Sigmoid colon (tissue), 4 donors: Measurements from ENCODE around the gene MEGF11.

Experiments
- POLR2A ChIP-seq, 2 donors: fragments of 450-650 bp; IDR thresholded peaks; one replicate each; pipeline ENCODE4 v1.6.1; 2016; ENCODE audit warnings: antibody characterized with exemption in 2 of 2, mild to moderate bottlenecking in 2 of 2, moderate library complexity in 2 of 2
- POLR2AphosphoS5 ChIP-seq, 4 donors: sonication (generic); formaldehyde crosslinking; IDR thresholded peaks; one replicate each; pipeline ENCODE4 v1.6.1; 2017; ENCODE audit warnings: antibody characterized with exemption in 4 of 4
- TF ChIP-seq, protein P1 (sequence below), 4 experiments: fragments of 450-650 bp in 3 of 4; fragments of 200-600 bp in 1 of 4; IDR thresholded peaks; one replicate each; pipeline ENCODE4 v1.5.1; 2016 to 2019; ENCODE audit warnings: antibody characterized with exemption in 4 of 4, mild to moderate bottlenecking in 3 of 4, moderate library complexity in 2 of 4

DNA sequence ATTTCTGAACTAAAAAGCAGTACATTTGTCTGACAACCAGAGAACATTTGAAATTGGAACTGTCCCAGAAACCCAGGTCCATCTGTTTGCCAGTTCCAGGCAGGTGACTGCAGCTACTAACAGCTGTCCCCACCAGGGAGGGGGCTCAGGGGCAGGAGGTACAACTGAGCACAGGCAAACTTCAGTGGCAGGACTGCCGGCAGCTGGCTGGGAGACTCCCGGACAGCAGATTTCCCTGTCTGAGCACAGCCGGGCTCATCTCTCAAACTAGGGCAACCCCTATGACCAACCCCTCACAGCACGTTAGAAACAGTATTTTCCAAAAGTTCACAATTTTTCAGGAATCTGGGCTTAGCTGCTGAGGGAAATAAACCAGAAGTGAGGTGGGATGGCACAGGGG is 88.8 kb downstream of the MEGF11 start:
- TF ChIP-seq, protein P1, sequence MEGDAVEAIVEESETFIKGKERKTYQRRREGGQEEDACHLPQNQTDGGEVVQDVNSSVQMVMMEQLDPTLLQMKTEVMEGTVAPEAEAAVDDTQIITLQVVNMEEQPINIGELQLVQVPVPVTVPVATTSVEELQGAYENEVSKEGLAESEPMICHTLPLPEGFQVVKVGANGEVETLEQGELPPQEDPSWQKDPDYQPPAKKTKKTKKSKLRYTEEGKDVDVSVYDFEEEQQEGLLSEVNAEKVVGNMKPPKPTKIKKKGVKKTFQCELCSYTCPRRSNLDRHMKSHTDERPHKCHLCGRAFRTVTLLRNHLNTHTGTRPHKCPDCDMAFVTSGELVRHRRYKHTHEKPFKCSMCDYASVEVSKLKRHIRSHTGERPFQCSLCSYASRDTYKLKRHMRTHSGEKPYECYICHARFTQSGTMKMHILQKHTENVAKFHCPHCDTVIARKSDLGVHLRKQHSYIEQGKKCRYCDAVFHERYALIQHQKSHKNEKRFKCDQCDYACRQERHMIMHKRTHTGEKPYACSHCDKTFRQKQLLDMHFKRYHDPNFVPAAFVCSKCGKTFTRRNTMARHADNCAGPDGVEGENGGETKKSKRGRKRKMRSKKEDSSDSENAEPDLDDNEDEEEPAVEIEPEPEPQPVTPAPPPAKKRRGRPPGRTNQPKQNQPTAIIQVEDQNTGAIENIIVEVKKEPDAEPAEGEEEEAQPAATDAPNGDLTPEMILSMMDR (IDR thresholded peaks at IDR 0.05) = no peak
- TF ChIP-seq POLR2A (IDR thresholded peaks at IDR 0.05) = no peak
- no peak for TF ChIP-seq POLR2AphosphoS5 (IDR thresholded peaks at IDR 0.05)
